HG03097 (cell line): ENCODE measurements around the gene SLC25A44.
"Not testable (repeated sequence)": the region's sequence is repeated elsewhere in the genome, so short reads cannot be mapped to it uniquely, and the experiment has no call there.

Experiments used
- ATAC-seq: cut with Tn5 transposase; IDR thresholded peaks from one replicate; pipeline ENCODE4 v1.9.1; 2021; ENCODE audit not compliant: unreplicated experiment, low FRiP score

SLC25A44 gene

DNA sequence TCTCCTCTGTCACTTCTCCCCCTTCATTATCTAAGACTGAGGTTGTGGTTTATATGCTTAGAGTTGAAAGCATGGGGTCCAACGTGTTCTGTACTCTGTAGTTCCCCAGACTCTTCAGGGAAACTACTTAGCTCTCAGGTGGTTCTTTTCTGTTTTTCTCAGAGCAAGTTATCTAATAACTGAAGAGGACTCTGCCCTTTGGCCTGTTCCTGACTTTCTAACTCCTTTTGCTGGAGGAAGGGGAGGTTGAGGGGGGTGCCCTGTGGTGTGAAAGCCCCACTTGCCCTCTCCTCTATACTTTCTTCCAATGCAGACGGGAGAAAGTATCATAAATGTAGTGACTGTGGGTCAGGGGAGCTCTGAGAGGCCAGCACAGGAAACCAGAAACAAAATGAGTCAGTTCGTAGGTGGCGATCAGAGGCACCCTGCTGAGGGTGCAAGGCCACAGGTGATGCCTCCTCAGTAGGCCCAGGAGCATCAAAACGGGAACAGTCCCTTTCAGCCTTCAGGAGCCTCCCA lies 5.0 kb downstream of the SLC25A44 start:
- ATAC-seq, result no peak

DNA sequence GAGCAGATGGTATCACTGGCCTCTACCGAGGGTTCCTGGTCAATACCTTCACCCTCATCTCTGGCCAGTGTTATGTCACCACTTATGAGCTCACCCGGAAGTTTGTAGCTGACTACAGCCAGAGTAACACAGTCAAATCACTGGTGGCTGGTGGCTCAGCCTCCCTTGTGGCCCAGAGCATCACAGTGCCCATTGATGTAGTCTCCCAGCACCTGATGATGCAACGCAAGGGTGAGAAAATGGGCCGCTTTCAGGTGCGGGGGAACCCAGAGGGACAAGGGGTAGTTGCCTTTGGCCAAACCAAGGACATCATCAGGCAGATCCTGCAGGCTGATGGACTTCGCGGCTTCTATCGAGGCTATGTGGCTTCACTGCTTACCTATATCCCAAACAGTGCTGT lies 6.1 kb downstream of the SLC25A44 start:
- ATAC-seq, result no peak

DNA sequence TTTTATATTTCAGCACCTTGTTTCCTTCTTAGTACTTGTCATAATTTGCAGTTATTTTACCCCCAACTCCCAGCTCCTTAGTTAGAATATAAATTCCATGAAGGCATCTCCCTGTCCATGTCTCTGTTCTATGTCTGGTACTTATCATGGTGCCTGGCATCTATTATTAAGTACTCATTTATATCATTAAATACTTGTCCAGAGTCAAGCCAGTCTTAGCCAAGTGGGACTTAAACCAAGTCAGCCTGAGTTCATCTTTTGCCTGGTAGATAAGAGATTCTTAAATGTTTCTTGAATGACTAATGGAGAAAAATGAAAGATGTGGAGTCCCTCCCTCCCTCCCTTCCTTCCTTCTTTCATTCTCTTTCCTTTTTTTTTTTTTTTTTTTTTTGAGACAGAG lies 9.4 kb downstream of the SLC25A44 start:
- no peak for ATAC-seq

DNA sequence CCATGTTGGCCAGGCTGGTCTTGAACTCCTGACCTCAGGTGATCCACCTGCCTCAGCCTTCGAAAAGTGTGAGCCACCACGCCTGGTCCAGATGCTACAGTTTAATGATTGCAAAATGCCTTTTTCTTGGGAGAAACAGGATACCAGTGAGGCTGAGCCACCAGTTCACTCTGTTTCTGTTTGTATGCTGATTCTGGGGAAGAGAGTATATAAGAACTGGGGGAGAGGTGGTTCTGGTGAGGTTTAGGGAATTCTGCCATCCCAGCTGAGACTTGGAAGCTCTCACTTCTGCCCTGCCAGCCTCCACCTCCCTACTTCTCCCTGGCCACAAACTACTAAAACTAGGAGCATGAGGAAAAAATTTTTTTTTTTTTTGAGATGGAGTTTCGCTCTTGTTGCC lies 10.8 kb downstream of the SLC25A44 start:
- ATAC-seq, result no peak

DNA sequence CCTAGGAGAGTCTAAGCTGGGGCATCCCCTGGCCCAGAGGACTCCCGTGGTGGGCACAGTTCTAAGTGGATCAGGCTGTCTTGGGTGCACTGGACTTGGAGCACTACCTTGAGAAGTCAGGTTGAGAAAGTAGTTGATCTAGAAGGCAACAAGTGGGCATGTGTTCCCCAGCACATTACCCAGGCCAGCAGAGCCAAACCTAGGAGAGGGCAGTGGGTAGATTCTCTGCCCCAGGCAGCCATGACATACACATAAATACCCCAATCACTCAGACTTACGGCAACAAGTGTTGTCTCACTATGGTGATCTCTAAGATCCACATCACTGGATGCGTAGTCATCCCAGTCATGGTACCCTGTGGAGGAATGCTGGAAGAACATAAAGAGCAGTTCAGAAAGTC lies 17.3 kb downstream of the SLC25A44 start:
- no peak for ATAC-seq

DNA sequence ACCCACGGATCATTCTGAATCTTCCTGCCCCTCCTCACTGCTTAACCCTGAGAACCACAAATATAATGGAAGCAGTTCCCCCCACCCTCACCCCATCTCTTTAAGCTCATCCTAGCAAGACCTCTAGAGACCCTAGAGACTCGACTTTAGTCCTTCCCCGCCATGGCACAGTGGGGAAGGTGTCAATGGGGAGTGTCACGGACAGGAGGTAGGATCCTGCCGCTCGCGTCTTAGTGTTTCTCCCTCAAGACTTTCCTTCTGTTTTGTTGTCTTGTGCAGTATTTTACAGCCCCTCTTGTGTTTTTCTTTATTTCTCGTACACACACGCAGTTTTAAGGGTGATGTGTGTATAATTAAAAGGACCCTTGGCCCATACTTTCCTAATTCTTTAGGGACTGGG lies 18.2 kb downstream of the SLC25A44 start:
- ATAC-seq, result no peak

DNA sequence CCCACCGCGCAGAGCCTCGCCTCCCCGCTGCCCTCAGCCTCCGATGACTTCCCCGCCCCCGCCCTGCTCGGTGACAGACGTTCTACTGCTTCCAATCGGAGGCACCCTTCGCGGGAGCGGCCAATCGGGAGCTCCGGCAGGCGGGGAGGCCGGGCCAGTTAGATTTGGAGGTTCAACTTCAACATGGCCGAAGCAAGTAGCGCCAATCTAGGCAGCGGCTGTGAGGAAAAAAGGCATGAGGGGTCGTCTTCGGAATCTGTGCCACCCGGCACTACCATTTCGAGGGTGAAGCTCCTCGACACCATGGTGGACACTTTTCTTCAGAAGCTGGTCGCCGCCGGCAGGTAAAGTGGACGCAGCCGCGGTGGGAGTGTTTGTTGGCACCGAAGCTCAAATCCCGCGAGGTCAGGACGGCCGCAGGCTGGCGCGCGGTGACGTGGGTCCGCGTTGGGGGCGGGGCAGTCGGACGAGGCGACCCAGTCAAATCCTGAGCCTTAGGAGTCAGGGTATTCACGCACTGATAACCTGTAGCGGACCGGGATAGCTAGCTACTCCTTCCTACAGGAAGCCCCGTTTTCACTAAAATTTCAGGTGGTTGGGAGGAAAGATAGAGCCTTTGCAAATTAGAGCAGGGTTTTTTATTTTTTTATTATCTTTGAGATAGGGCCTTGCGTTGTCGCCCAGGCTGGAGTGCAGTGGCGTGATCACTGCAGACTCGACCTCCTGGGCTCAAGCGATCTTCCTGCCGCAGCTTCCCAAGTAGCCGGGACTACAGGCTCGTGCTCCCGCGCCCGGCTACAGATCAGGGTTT lies 19.1 kb downstream of the SLC25A44 start, which contains the start of gene PMF1:
Gene PMF1 (plus strand): TSS at position 175 of the 811 bp plus-strand sequence. CDS start 9 bp downstream, at position 184.
- ATAC-seq, result peak; percentile 75

DNA sequence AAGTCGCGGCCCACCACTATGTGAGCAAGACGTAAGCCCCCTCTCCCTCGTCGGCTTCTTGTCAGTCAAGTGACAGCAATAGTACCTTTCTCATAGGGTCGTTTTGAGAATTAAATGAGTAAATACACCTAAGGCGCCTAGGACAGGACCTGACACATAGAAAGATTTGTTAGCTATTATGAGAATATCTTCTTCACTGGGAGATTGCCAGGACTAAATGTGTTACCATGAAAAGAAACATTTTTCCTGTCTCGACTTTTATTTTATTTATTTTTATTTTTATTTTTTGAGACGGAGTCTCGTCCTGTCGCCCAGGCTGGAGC lies 19.7 kb downstream of the SLC25A44 start:
- no peak for ATAC-seq

DNA sequence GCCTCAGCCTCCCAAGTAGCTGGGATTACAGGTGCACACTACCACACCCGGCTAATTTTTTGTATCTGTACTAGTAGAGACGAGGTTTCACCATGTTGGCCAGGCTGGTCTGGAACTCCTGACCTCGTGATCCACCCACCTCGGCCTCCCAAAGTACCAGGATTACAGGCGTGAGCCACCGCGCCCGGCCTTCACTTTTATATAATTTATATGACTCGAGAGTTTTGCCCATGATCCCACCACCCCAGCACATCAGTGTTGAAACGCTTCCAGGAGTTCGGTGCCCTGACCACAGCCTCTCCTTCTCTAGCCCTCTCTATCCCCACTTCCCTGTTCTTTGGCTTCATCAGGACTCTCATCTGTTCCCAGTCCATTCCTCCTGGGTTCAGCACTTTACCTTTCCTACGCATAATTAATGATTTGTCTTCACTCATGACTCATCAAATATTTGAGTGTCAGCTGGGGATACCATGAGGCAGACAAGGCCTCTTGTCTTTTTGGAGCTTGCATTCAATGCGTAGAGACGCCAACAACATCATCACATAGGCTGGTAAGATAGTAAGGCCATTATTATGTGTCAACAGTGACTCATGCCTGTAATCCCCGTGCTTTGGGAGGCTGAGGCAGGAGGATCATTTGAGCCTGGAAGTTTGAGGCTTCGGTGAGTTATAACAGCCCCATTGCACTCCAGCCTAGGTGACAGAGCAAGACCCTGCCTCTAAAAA lies 20.3 kb downstream of the SLC25A44 start:
- ATAC-seq, result no peak

DNA sequence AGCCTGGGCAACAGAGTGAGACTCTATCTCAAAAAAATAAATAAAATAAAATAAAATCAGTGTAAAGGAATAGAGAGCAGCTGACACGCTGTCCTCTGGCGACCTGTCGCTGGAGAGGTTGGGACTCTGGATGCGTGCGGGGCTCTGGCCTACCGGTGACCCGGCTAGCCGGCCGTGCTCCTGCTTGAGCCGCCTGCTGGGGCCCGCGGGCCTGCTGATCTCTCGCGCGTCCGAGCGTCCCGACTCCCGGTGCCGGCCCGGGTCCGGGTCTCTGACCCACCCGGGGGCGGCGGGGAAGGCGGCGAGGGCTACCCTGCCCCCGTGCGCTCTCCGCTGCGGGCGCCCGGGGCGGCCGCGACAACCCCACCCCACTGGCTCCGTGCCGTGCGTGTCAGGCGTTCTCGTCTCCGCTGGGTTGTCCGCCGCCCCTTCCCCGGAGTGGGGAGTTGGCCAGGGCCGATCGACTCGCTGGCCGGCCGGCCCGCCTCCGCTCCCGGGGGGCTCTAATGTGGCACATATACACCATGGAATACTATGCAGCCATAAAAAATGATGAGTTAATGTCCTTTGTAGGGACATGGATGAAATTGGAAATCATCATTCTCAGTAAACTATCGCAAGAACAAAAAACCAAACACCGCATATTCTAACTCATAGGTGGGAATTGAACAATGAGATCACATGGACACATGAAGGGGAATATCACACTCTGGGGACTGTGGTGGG lies 22.6 kb downstream of the SLC25A44 start:
- not testable (repeated sequence) for ATAC-seq

DNA sequence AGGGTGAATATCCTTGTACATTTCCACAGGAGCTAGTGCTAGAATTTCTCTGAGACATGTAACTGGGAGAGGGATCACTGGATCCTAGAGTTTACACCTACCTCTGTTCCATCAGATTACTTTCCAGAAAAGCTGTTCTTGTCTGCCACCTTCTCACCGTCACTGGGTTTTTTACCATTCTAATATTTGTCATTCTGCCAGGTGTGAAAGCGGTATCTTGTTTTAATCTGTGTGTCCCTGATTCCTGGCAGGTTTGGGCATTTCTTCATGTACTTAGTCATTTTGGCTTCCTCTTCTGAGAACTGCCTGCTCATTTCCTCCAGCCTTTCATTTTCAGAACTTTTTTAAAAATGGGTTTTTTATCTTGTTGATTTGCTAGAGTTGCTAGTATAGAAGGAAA lies 24.0 kb downstream of the SLC25A44 start:
- ATAC-seq, result no peak

DNA sequence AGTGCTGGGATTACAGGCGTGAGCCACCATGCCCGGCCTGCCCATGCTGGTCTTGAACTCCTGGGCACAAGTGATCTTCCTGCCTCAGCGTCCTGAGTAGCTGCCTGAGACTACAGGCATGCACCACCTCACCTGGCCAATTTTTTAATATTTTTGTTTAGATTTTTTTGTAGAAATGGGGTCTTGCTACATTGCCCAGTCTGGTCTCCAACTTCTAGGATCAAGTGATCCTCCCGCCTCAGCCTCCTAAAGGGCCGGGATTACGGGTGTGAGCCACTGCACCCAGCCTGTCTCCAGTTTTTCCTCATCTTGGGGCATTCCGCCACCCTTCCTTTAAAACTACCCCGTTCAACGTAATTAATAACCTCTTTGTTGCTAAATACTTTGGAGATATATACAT lies 26.3 kb downstream of the SLC25A44 start:
- ATAC-seq, result no peak

DNA sequence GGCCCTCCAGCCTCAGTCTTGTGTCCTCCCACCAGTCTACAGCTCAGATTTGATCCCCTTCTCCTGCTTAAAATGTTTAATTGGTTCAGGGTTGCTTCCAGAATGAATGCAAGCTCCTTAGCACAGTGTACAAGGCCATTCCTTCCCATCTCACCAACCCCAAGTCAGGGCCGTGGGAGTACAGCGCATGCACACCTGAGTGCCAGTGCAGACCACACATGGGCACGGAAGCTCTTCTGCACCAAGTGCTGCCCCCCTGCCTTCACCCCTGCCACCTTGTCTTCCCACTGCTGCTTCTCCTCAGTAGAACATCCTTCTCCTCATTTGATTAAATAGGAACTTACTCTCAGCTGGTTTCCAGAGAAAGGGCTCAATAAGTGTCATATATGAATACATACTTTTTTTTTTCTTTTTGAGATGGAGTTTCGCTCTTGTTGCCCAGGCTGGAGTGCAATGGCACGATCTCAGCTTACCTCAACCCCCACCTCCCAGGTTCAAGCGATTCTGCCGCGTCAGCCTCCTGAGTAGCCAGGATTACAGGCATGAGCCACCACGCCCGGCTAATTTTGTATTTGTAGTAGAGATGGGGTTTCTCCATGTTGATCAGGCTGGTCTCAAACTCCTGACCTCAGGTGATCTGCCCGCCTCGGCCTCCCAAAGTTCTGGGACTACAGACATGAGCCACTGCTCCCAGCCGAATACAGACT lies 28.2 kb downstream of the SLC25A44 start:
- ATAC-seq, result no peak

DNA sequence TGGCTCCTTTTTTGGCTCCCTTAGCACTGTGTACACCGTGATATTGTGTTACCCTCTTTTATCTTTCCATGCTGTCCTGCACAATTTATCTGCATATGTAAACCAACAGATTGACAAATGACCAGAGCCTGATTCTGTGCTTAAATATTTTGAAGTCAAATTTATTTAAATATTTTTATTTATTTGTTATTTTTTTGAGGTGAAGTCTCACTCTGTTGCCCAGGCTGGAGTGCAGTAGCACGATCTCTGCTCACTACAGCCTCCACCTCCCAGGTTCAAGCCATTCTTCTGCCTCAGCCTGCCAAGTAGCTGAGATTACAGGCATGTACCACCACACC lies 31.7 kb downstream of the SLC25A44 start:
- no peak for ATAC-seq

DNA sequence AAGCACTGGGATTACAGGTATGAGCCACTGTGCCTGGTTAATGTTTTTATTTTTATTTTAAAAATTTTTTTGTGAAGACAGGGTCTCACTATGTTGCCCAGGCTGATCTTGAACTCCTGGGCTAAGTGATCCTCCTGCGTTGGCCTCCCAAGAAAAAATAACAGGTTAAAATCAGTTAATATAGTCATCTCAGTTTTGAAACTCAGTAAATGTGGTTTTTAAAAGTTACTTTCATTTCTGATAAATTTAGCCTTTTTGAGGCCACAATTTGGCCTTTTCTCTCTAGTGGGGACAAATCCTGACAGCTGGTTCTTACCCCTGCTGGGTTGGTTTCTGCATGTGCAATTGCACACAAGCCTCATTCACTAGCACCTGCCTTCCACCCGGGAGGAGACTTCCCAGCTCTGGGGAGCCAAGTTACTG lies 32.2 kb downstream of the SLC25A44 start:
- ATAC-seq, result peak; percentile 59

DNA sequence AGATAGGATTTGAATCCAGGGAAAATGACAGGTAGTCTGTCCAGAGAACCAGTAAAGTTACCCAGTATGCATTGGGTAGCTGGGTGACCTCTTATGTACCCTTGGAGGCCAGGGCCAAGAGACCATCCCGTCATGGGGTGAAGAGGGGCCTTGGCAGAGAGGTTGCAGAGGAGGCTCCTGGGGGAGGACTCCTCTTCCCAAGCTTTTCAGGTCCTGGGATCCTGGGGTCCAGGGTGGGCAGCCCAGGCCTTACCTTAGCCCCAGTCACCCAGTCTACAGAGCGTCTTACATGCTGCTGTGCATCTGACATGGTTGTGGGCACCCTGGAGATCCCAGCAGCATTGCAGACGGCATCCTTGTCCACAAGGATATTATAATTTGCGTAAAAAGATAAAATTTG lies 32.9 kb downstream of the SLC25A44 start:
- ATAC-seq, result no peak

DNA sequence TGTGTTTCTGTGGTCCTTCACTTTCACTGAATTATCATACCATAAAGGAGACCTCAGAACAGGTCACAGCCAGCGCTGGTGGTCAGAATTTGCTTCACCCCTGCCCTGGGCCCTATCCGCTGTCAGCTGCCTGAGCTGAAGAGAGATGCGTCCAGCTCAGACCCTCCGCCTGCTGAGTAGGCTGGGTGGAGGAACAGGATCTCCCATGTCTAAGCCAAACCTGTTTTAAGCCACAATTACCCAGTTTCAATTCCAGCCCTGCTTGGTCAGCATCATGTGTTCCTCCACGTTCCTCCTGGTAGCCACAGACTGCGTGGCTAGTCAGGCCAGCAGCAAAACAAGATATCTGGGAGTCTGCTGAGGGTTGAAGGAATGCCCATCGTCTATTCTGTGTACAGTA lies 34.6 kb downstream of the SLC25A44 start:
- no peak for ATAC-seq

DNA sequence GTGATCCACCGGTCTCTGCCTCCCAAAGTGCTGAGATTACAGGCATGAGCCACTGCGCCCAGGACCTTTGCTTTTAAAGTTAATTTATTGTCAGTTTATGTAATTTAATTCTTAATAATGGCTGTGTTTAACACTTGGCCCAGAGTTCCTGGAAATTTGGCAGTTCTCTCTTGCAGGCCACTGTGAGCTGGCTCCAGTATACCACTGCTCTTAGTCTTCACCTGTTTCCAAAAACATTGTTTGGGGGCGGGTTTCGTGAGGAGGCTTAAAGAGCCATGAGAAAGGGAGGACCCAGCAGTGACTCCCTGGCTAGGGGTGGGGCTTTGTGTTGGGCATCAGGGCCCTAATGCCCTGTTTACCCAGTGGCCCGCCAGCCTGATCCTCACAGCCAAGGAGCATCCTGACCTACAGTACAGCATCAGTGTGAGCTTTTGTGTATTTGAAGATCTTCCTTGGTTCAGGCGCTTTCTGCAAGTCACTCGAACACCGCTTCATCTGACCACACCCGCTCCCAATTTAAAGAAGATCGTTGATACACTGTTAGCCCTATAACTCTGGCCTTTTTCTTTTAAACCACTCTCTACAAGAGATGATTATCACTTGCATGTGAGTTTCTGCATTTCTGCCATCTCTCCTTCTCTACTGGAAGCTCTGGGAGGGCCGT lies 36.0 kb downstream of the SLC25A44 start:
- ATAC-seq, result no peak

DNA sequence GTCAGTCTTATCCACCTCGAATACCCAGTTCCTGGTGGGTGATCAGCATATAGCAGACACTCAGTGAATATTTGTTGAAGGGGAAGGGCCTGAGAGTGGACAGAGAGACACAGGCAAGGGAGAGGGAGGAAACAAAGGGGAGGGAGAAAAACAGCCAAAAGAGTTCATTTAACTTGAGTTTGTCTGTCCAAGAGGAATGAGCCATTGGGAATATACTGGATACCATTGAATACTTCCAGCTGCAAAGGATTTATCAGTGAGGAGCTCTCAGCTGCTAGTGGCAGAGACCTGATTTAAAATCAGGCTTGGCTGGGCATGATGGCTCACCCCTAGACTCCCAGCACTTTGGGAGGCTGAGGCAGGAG lies 36.6 kb downstream of the SLC25A44 start:
- ATAC-seq, result no peak

DNA sequence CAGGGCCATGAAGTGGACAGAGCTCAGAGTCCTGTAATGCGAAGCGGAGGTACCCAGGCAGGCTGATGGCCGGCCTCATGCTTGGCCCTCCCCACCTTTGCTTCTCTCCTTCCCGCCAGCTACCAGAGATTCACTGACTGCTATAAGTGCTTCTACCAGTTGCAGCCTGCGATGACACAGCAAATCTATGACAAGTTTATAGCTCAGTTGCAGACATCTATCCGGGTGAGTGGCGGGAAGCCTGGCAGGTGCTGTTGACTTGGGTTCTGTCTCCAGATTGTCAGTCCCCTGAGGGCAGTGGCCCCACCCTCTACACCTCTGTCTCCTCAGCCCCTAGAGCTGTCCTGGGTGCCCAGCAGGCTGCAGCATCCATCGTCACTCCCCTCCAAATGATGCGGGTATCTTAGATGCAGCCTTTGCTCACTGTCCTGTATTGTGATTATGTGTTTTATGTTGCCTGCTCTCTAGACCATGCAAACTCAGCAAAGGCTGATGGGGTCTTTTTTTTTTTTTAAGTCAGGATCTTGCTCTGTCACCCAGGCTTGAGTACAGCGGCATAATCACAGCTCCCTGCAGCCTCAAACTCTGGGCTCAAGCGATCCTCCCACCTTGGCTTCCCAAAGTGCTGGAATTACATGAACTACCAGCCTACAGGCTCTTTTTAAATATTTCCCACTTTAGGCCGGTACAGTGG lies 38.4 kb downstream of the SLC25A44 start:
- no peak for ATAC-seq
